SK-N-MC (cell line): ENCODE data around the gene EDARADD.
"Not testable (repeated sequence)": the region's sequence is repeated elsewhere in the genome, so short reads cannot be mapped to it uniquely, and the experiment has no call there.

ENCODE experiments used
- DNase-seq: peaks from one replicate; pipeline ENCODE4 v3.0.0-alpha.2; 2011; ENCODE audit warnings: low read depth, low spot score
- H3K27ac ChIP-seq: fragments of 200-600 bp; sonication (generic); 2 replicates; pipeline ENCODE4 v1.5.1; 2016; ENCODE audit warnings: mixed run types
- H3K36me3 ChIP-seq: fragments of 200-600 bp; sonication (generic); 2 replicates; pipeline ENCODE4 v1.6.1; 2017; ENCODE audit warnings: antibody characterized with exemption, low read length, mixed read lengths; ENCODE audit not compliant: insufficient read depth
- H3K4me3 ChIP-seq: fragments of 200-600 bp; sonication (generic); 2 replicates; pipeline ENCODE4 v1.5.1; 2016
- H3K9ac ChIP-seq: fragments of 200-600 bp; sonication (generic); 2 replicates; pipeline ENCODE4 v1.8.0; 2017; ENCODE audit warnings: mixed run types, mixed read lengths; ENCODE audit not compliant: insufficient read length
- H3K9me3 ChIP-seq: fragments of 200-600 bp; sonication (generic); 2 replicates; pipeline ENCODE4 v1.6.1; 2017; ENCODE audit warnings: low read depth, mild to moderate bottlenecking, antibody characterized with exemption, low read length, moderate library complexity, mixed read lengths
- EZH2 ChIP-seq: fragments of 200-600 bp; sonication (generic); IDR thresholded peaks from one replicate; pipeline ENCODE4 v1.6.1; 2017; ENCODE audit warnings: antibody characterized with exemption
- FOXP2 ChIP-seq: optimal IDR thresholded peaks from 2 replicates; pipeline ENCODE3; 2011; ENCODE audit warnings: mild to moderate bottlenecking, moderate library complexity; ENCODE audit not compliant: insufficient read depth; ENCODE audit errors: extremely low read length, control extremely low read depth
- POLR2AphosphoS5 ChIP-seq: IDR thresholded peaks from 2 replicates; pipeline ENCODE4 v1.6.1; 2012; ENCODE audit warnings: mild to moderate bottlenecking, low read depth, low read length, borderline replicate concordance

The EDARADD gene

DNA sequence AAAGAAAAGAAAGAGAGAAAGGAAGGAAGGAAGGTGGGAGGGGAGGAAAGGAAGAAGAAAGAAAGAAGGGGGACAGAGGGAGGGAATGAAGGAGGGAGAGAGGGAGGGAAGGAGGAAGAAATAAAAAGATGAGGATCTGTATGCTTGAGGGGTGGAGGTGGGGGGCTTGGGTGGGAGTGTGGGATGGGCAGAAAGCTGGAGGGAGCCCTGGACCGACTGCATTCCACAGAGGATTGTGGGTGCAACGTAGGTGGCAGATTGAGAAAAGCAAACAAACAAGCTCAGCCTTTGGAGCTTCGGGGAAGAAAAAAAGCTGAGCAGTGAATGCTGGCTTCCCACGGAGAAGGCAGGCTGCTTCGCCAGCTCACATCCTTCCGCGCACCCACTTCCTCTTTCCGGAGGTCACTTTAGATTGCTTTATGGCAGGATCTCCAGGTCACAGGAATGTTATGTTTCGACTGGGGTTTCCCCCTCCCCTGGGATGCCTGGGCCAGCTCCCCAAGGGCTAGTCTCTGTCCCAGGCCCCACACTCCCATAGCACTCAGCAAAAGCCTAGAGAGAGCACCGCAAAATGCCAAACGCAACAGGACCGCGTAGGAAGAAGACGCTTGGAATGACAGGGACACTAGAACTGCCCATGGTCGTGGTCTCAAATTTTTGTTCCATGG, 109.0 kb downstream of the EDARADD start:
- peak overlapping the region; percentile 79 for H3K27ac ChIP-seq
- DNase-seq, result no peak
- no peaks in the 10 kb centered on the region for H3K9me3 ChIP-seq
- TF ChIP-seq FOXP2 (peak; percentile 10), EZH2 (no peak)
- H3K9ac ChIP-seq, result peak overlapping the region; percentile 27
- H3K36me3 ChIP-seq, result no peaks in the 10 kb centered on the region
- peak overlapping the region; percentile 32; the same call in 1 of the 2 replicates for H3K4me3 ChIP-seq

DNA sequence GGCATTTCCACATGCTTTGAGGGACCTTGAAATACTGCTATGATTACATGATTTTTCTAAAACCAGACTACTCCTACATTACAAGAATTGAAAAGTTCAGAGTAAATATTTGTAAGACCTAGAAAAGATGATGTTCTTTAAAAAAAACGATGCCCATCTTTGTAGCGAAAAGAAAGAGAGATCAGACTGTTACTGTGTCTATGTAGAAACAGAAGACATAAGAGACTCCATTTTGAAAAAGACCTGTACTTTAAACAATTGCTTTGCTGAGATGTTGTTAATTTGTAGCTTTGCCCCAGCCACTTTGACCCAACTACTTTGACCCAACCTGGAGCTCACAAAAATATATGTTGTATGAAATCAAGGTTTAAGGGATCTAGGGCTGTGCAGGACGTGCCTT, 110.3 kb downstream of the EDARADD start:
- H3K4me3 ChIP-seq, DNase-seq: not testable (repeated sequence)
- H3K27ac ChIP-seq, result peak overlapping the region; percentile 46

DNA sequence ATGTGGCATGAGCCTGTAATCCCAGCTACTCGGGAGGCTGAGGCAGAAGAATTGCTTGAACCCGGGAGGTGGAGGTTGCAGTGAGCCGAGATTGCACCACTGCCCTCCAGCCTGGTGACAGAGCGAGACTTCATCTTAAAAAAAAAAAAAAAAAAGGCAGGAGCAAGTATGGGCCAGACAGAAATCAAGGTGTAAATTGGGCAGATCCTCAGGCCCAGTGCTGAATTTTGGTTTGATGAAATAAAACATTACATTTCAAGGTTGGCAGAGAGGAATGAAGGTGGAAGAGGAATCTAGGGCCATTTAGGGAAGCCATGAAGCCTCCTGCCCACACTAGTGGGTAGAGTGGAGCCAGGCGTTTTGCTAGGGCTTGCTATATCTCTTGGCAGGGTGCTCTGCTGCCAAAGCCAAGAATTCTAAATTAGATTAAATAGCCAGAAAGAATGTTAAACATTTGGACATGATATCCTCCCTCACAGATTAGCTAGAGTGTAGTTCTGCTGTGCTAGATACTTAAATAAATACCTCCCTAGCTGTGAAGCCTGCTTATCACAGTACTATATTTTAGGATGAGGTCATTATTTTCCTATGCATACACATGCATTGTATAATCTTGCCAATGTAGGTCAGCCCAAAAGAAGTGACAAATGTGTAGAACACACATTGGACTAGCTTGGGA, 113.1 kb downstream of the EDARADD start:
- DNase-seq, result no peak
- TF ChIP-seq FOXP2 (no peak), POLR2AphosphoS5 (no peak), EZH2 (no peak)

More for the DNA sequence above, 110.3 kb downstream of the EDARADD start:
- H3K9me3 ChIP-seq, H3K36me3 ChIP-seq, H3K9ac ChIP-seq: not testable (repeated sequence)

DNA sequence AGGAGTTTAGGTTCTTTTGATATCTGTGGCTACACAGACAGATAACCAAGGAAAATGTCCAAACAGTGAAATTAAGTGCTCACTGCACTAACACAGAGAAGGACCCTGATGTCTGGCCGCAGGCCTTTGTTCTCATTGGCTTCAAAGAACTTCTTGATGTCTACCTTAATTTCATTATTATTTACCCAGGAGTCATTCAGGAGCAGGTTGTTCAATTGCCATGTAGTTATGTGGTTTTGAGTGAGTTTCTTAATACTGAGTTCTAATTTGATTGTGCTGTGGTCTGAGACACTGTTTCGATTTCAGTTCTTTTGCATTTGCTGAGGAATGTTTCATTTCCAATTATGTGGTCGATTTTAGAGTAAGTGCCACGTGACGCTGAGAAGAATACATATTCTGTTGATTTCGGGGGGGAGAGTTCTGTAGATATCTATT, 114.5 kb downstream of the EDARADD start:
- DNase-seq, result no peak
- peak overlapping the region; percentile 35; the same call in 1 of the 2 replicates for H3K27ac ChIP-seq
- no peak overlapping the region for H3K9ac ChIP-seq
- H3K4me3 ChIP-seq, result no peak overlapping the region
- TF ChIP-seq POLR2AphosphoS5, result no peak
- TF ChIP-seq FOXP2, result no peak
- TF ChIP-seq EZH2, result no peak
- H3K9me3 ChIP-seq, result no peaks in the 10 kb centered on the region
- H3K36me3 ChIP-seq, result no peaks in the 10 kb centered on the region

More for the DNA sequence above, 113.1 kb downstream of the EDARADD start:
- Histone ChIP-seq H3K36me3 (no peaks in the 10 kb centered on the region), H3K9me3 (no peaks in the 10 kb centered on the region), H3K4me3 (no peak overlapping the region), H3K9ac (no peak overlapping the region), H3K27ac (peak overlapping the region; percentile 84)

DNA sequence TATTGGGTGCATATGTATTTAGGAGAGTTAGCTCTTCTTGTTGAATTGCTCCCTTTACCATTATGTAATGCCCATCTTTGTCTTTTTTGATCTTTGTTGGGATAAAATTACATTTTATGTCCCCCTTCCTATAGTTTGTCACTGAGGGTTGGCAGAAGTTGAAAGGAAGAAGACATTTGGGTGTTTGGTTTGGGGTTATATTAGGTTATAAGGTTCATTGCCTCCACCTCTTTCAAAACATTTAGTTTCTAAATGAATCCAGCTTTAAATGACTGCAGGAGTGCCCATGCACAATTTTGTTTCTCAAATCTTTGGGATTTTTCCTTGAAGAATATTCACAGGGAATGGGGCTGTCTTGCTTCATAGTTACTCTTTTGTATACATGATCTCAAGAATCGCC, 115.1 kb downstream of the EDARADD start:
- Histone ChIP-seq H3K4me3 (no peak overlapping the region), H3K36me3 (no peaks in the 10 kb centered on the region), H3K9ac (no peak overlapping the region), H3K27ac (peak overlapping the region; percentile 35; the same call in 1 of the 2 replicates), H3K9me3 (no peaks in the 10 kb centered on the region)
- no peak for DNase-seq
- no peak for TF ChIP-seq EZH2
- no peak for TF ChIP-seq POLR2AphosphoS5
- no peak for TF ChIP-seq FOXP2

DNA sequence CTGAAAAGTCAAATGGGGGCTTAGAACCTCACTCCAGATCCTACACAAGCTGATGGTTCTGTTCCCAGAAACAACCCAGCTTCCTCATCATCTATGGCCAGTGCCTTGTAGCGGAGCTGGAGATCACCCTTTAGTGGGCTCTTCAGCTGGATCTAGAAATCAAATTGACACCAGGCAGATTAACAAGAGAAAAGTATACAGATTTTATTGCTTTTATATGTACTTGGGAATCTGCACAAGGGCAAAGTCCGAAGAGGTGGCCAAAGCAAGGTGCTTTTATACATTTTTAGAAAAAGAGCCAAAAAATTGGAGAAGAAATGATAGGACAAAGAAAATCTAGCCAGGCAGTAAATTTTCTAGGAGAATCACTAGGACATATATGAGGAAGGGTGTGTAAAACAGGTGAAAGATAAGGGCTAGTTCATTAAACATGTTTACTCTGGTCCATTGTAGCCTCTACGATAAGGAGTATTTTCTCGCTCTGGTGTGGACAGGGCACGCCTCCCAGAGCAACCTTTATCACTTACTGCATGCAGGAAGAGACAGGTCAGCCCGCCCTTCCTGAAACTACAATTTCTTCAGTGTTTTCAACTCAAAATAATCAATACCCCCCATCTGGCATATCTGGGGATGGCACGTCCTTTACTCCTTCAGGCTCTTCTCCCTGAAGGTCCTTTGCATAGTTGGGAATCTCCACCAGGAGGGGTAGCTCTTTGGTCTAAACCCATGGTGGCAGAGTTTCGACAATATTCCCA, 115.7 kb downstream of the EDARADD start:
- no peak for TF ChIP-seq FOXP2
- TF ChIP-seq POLR2AphosphoS5, result no peak
- Histone ChIP-seq H3K9ac (no peak overlapping the region), H3K27ac (no peak overlapping the region), H3K36me3 (no peaks in the 10 kb centered on the region), H3K4me3 (no peak overlapping the region), H3K9me3 (no peaks in the 10 kb centered on the region)
- no peak for DNase-seq

DNA sequence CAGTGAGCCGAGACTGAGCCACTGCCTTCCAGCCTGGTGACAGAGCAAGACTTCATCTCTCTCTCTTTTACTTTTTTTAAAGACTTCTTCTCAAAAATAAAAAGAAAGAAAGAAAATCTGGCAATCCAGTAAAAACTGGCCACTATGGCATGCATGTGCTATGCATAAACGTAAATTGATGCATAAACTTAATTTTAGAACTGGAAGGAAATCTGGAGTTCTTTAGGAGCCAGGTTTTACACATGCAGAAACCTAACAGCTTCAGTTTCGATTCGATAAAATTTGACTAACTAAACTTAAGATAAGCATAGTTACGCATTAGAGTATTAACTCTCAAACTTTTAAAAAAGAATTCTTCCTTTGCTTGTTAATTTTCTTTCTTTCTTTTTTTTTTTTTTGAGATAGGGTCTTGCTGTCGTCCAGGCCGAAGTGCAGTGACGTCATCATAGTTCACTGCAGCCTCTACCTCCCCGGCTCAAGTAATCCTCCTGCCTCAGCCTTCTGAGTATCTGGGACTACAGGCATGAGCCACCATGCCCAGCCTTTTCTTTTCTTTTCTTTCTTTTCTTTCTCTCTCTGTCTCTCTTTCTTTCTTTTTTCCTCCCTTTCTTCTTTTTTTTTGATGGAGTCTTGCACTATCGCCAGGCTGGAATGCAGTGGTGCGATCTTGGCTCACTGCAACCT, 117.8 kb downstream of the EDARADD start:
- no peak overlapping the region for H3K27ac ChIP-seq
- H3K9ac ChIP-seq, result no peak overlapping the region
- DNase-seq, result no peak
- TF ChIP-seq FOXP2 (no peak), EZH2 (no peak), POLR2AphosphoS5 (no peak)
- H3K9me3 ChIP-seq, result no peaks in the 10 kb centered on the region
- no peaks in the 10 kb centered on the region for H3K36me3 ChIP-seq
- no peak overlapping the region for H3K4me3 ChIP-seq
